ENCODE results near the gene SLC6A12. TPM values are rescaled to one million over a fixed set of nuclear protein-coding genes. Genes with fewer than 3 reads are reported as not detected.

The SLC6A12 gene
- total and polyA plus RNA-seq, 4 experiments from 2014 or later: 0.33 to 0.49 TPM; not detected in 2

GRCh38 chr12:227923-228845 lies 14.2 kb upstream of the SLC6A12 start:
- Mint-ChIP-seq H3K4me1 (no peaks in the 10 kb centered on the region), H3K9me3 (no peaks in the 10 kb centered on the region), H3K27me3 (peaks cover 6 to 11% of the 10 kb centered on the region in 2 donors), H3K36me3 (no peaks in the 10 kb centered on the region), H3K4me3 (no peak overlapping the region), H3K27ac (no peak overlapping the region)
- H3K4me3 ChIP-seq (ENCODE audit: low read length in 2 of 2): no peak overlapping the region
- H3K4me1 ChIP-seq (ENCODE audit: insufficient read depth, low read length): no peaks in the 10 kb centered on the region
- H3K27me3 ChIP-seq (ENCODE audit: insufficient read depth, low read length): no peaks in the 10 kb centered on the region
- intact Hi-C loops (cut with micrococcal nuclease): no loop called here
- no peaks in the 10 kb centered on the region for H3K36me3 ChIP-seq (ENCODE audit: insufficient read depth, low read length)
- ChIA-PET CTCF (ENCODE audit: partially characterized antibody) (no interaction called here), POLR2A (ENCODE audit: partially characterized antibody) (no interaction called here)
- no peak overlapping the region for H3K27ac ChIP-seq (ENCODE audit: low read depth, low read length)
- H3K9me3 ChIP-seq (ENCODE audit: control insufficient read depth in 1 of 2, low read length in 2 of 2): no peaks in the 10 kb centered on the region
- no peak for DNase-seq

- no peaks in the 10 kb centered on the region for H3K9me3 ChIP-seq (ENCODE audit: control insufficient read depth in 1 of 2, low read length in 2 of 2)
- CTCF ChIA-PET (ENCODE audit: partially characterized antibody): no interaction called here
- H3K27me3 Mint-ChIP-seq: peaks cover 8 to 13% of the 10 kb centered on the region in 2 donors
Observed at GRCh38 chr12:227286-227915, 13.4 kb upstream of the SLC6A12 start.

GRCh38 chr12:226401-226800 lies 12.4 kb upstream of the SLC6A12 start:
- H3K4me3 ChIP-seq (ENCODE audit: low read length in 2 of 2): no peak overlapping the region
- intact Hi-C loops (cut with micrococcal nuclease): no loop called here
- H3K27me3 ChIP-seq (ENCODE audit: insufficient read depth, low read length): no peaks in the 10 kb centered on the region
- ChIA-PET POLR2A (ENCODE audit: partially characterized antibody) (no interaction called here), CTCF (ENCODE audit: partially characterized antibody) (no interaction called here)
- no peak overlapping the region for H3K27ac ChIP-seq (ENCODE audit: low read depth, low read length)
- no peaks in the 10 kb centered on the region for H3K4me1 ChIP-seq (ENCODE audit: insufficient read depth, low read length)
- Mint-ChIP-seq H3K36me3 (no peaks in the 10 kb centered on the region), H3K27ac (no peak overlapping the region), H3K27me3 (peaks cover 6 to 7% of the 10 kb centered on the region in 2 donors), H3K4me1 (no peaks in the 10 kb centered on the region), H3K9me3 (no peaks in the 10 kb centered on the region), H3K4me3 (no peak overlapping the region)
- no peak for DNase-seq
- H3K9me3 ChIP-seq (ENCODE audit: control insufficient read depth in 1 of 2, low read length in 2 of 2): no peaks in the 10 kb centered on the region
- H3K36me3 ChIP-seq (ENCODE audit: insufficient read depth, low read length): no peaks in the 10 kb centered on the region

More at GRCh38 chr12:227286-227915, 13.4 kb upstream of the SLC6A12 start:
- DNase-seq: no peak
- POLR2A ChIA-PET (ENCODE audit: partially characterized antibody): no interaction called here
- Mint-ChIP-seq H3K4me3 (no peak overlapping the region), H3K36me3 (no peaks in the 10 kb centered on the region), H3K27ac (no peak overlapping the region), H3K4me1 (no peaks in the 10 kb centered on the region), H3K9me3 (no peaks in the 10 kb centered on the region)
- Histone ChIP-seq H3K4me1 (ENCODE audit: insufficient read depth, low read length) (no peaks in the 10 kb centered on the region), H3K27ac (ENCODE audit: low read depth, low read length) (no peak overlapping the region), H3K4me3 (ENCODE audit: low read length in 2 of 2) (no peak overlapping the region), H3K27me3 (ENCODE audit: insufficient read depth, low read length) (no peaks in the 10 kb centered on the region), H3K36me3 (ENCODE audit: insufficient read depth, low read length) (no peaks in the 10 kb centered on the region)
- intact Hi-C loops (cut with micrococcal nuclease): no loop called here

- Mint-ChIP-seq H3K27ac (no peak overlapping the region), H3K4me1 (peaks cover 0 to 1% (median 0%) of the 10 kb centered on the region in 4 donors), H3K36me3 (no peaks in the 10 kb centered on the region), H3K4me3 (no peak overlapping the region), H3K27me3 (peaks cover 5% of the 10 kb centered on the region in 2 donors), H3K9me3 (no peaks in the 10 kb centered on the region)
- intact Hi-C loops (cut with micrococcal nuclease): no loop called here
- H3K27ac ChIP-seq (ENCODE audit: low read depth, low read length): no peak overlapping the region
- ChIA-PET CTCF (ENCODE audit: partially characterized antibody) (no interaction called here), POLR2A (ENCODE audit: partially characterized antibody) (no interaction called here)
- DNase-seq: no peak
- H3K4me3 ChIP-seq (ENCODE audit: low read length in 2 of 2): no peak overlapping the region
- H3K27me3 ChIP-seq (ENCODE audit: insufficient read depth, low read length): no peaks in the 10 kb centered on the region
- H3K4me1 ChIP-seq (ENCODE audit: insufficient read depth, low read length): no peaks in the 10 kb centered on the region
- H3K36me3 ChIP-seq (ENCODE audit: insufficient read depth, low read length): no peaks in the 10 kb centered on the region
- H3K9me3 ChIP-seq (ENCODE audit: control insufficient read depth in 1 of 2, low read length in 2 of 2): no peaks in the 10 kb centered on the region
Observed at GRCh38 chr12:225012-225411, 11.1 kb upstream of the SLC6A12 start.

- no peaks in the 10 kb centered on the region for H3K36me3 Mint-ChIP-seq
- H3K27ac Mint-ChIP-seq: no peak overlapping the region
- Histone ChIP-seq H3K27ac (ENCODE audit: low read depth, low read length) (no peak overlapping the region), H3K4me1 (ENCODE audit: insufficient read depth, low read length) (no peaks in the 10 kb centered on the region), H3K36me3 (ENCODE audit: insufficient read depth, low read length) (no peaks in the 10 kb centered on the region), H3K9me3 (ENCODE audit: control insufficient read depth in 1 of 2, low read length in 2 of 2) (no peaks in the 10 kb centered on the region), H3K27me3 (ENCODE audit: insufficient read depth, low read length) (no peaks in the 10 kb centered on the region), H3K4me3 (ENCODE audit: low read length in 2 of 2) (no peak overlapping the region)
- intact Hi-C loops (cut with micrococcal nuclease): no loop called here
- POLR2A ChIA-PET (ENCODE audit: partially characterized antibody): no interaction called here
- peaks cover 5 to 7% of the 10 kb centered on the region in 2 donors for H3K27me3 Mint-ChIP-seq
- peaks cover 0 to 1% (median 0%) of the 10 kb centered on the region in 4 donors for H3K4me1 Mint-ChIP-seq
- no peak overlapping the region for H3K4me3 Mint-ChIP-seq
- H3K9me3 Mint-ChIP-seq: no peaks in the 10 kb centered on the region
- DNase-seq: no peak
- CTCF ChIA-PET (ENCODE audit: partially characterized antibody): no interaction called here
Observed at GRCh38 chr12:224330-224729, 10.4 kb upstream of the SLC6A12 start.

- Histone ChIP-seq H3K27me3 (ENCODE audit: insufficient read depth, low read length) (no peaks in the 10 kb centered on the region), H3K4me1 (ENCODE audit: insufficient read depth, low read length) (no peaks in the 10 kb centered on the region), H3K27ac (ENCODE audit: low read depth, low read length) (no peak overlapping the region), H3K4me3 (ENCODE audit: low read length in 2 of 2) (no peak overlapping the region), H3K36me3 (ENCODE audit: insufficient read depth, low read length) (no peaks in the 10 kb centered on the region), H3K9me3 (ENCODE audit: control insufficient read depth in 1 of 2, low read length in 2 of 2) (no peaks in the 10 kb centered on the region)
- Mint-ChIP-seq H3K4me3 (no peak overlapping the region), H3K27ac (no peak overlapping the region), H3K27me3 (peaks cover 3 to 8% of the 10 kb centered on the region in 2 donors), H3K4me1 (peaks cover 0 to 1% (median 0%) of the 10 kb centered on the region in 4 donors), H3K9me3 (no peaks in the 10 kb centered on the region), H3K36me3 (no peaks in the 10 kb centered on the region)
- ChIA-PET CTCF (ENCODE audit: partially characterized antibody) (no interaction called here), POLR2A (ENCODE audit: partially characterized antibody) (no interaction called here)
- intact Hi-C loops (cut with micrococcal nuclease): no loop called here
- DNase-seq: no peak
Observed at GRCh38 chr12:223841-224240, 9.9 kb upstream of the SLC6A12 start.

- intact Hi-C loops (cut with micrococcal nuclease): no loop called here
Observed at GRCh38 chr12:221736-222135, 7.8 kb upstream of the SLC6A12 start.

More at GRCh38 chr12:221736-222135, 7.8 kb upstream of the SLC6A12 start:
- POLR2A ChIA-PET (ENCODE audit: partially characterized antibody): no interaction called here
- H3K27me3 Mint-ChIP-seq: peaks cover 6 to 8% of the 10 kb centered on the region in 2 donors
- H3K4me3 Mint-ChIP-seq: no peak overlapping the region
- Histone ChIP-seq H3K9me3 (ENCODE audit: control insufficient read depth in 1 of 2, low read length in 2 of 2) (no peaks in the 10 kb centered on the region), H3K4me3 (ENCODE audit: low read length in 2 of 2) (no peak overlapping the region), H3K27ac (ENCODE audit: low read depth, low read length) (no peak overlapping the region), H3K36me3 (ENCODE audit: insufficient read depth, low read length) (no peaks in the 10 kb centered on the region), H3K4me1 (ENCODE audit: insufficient read depth, low read length) (no peaks in the 10 kb centered on the region), H3K27me3 (ENCODE audit: insufficient read depth, low read length) (no peaks in the 10 kb centered on the region)
- no peak overlapping the region for H3K27ac Mint-ChIP-seq
- H3K9me3 Mint-ChIP-seq: no peaks in the 10 kb centered on the region
- peaks cover 0 to 1% (median 0%) of the 10 kb centered on the region in 4 donors for H3K4me1 Mint-ChIP-seq
- H3K36me3 Mint-ChIP-seq: no peaks in the 10 kb centered on the region
- no peak for DNase-seq
- CTCF ChIA-PET (ENCODE audit: partially characterized antibody): interaction anchor here (1.1 kb wide), 1 partner anchor 10 kb away, joined by 3 read pairs; no protein-coding TSS in a partner anchor

Measured in CD4-positive, alpha-beta memory T cell (primary cell).